DND-41 (cell line): ENCODE measurements around the gene BMP2K.

Experiments
- ATAC-seq: fragments of 200-7000 bp; cut with Tn5 transposase; 3 replicates; pipeline ENCODE4 v1.9.1; 2021; ENCODE audit warnings: low read depth; ENCODE audit not compliant: insufficient read depth
- DNase-seq: peaks from one replicate; pipeline ENCODE4 v3.0.0-alpha.2; 2020
- H2AFZ ChIP-seq: 2 replicates; pipeline ENCODE4 v1.6.0; 2012; ENCODE audit warnings: low read depth, low read length
- H3K27ac ChIP-seq: 2 replicates; pipeline ENCODE4 v1.5.1; 2012; ENCODE audit warnings: low read length, inconsistent platforms
- H3K27me3 ChIP-seq: fragments of 200-600 bp; sonication (generic); 2 replicates; pipeline ENCODE4 v1.6.0; 2012; ENCODE audit warnings: low read length, mild to moderate bottlenecking, inconsistent platforms; ENCODE audit not compliant: insufficient read depth, poor library complexity
- H3K36me3 ChIP-seq: 2 replicates; pipeline ENCODE4 v1.5.1; 2012; ENCODE audit warnings: low read length, inconsistent platforms; ENCODE audit not compliant: insufficient read depth
- H3K4me1 ChIP-seq: 2 replicates; pipeline ENCODE4 v1.5.1; 2012; ENCODE audit warnings: mild to moderate bottlenecking, low read length; ENCODE audit not compliant: insufficient read depth
- H3K4me2 ChIP-seq: 2 replicates; pipeline ENCODE4 v1.6.0; 2012; ENCODE audit warnings: mild to moderate bottlenecking, moderate library complexity, low read length, inconsistent platforms; ENCODE audit not compliant: insufficient read depth
- H3K4me3 ChIP-seq, 2 experiments: fragments of 200-600 bp in 1 of 2; shearing (Covaris generic) in 1 of 2; 2 replicates each; pipeline ENCODE4 v1.5.1; 2012 to 2016; ENCODE audit warnings: inconsistent platforms in 2 of 2, low read length in 2 of 2, mild to moderate bottlenecking in 2 of 2, low read depth in 1 of 2, moderate library complexity in 1 of 2
- H3K79me2 ChIP-seq: 2 replicates; pipeline ENCODE4 v1.6.0; 2012; ENCODE audit warnings: low read length, inconsistent platforms; ENCODE audit not compliant: insufficient read depth
- H3K9ac ChIP-seq: 2 replicates; pipeline ENCODE4 v1.6.0; 2012; ENCODE audit warnings: low read depth, mild to moderate bottlenecking, inconsistent platforms, low read length, moderate library complexity
- H3K9me3 ChIP-seq: 2 replicates; pipeline ENCODE4 v1.5.1; 2012; ENCODE audit warnings: low read length, moderate library complexity, mild to moderate bottlenecking, inconsistent platforms; ENCODE audit not compliant: insufficient read depth, severe bottlenecking
- H4K20me1 ChIP-seq: 2 replicates; pipeline ENCODE4 v1.6.0; 2012; ENCODE audit warnings: low read length; ENCODE audit not compliant: insufficient read depth
- CTCF ChIP-seq: IDR thresholded peaks from 2 replicates; pipeline ENCODE4 v1.5.1; 2012; ENCODE audit warnings: borderline replicate concordance, low read length, moderate library complexity, mild to moderate bottlenecking; ENCODE audit not compliant: poor library complexity, severe bottlenecking; ENCODE audit errors: extremely low read depth
- EZH2 ChIP-seq: IDR thresholded peaks from 3 replicates; pipeline ENCODE4 v1.6.1; 2012; ENCODE audit warnings: borderline replicate concordance, low read depth, mild to moderate bottlenecking, moderate library complexity, low read length, inconsistent platforms; ENCODE audit not compliant: severe bottlenecking

BMP2K gene

GRCh38 chr4:78766026-78766425, 10.1 kb upstream of the BMP2K start:
- ATAC-seq, result no peak
- Histone ChIP-seq H3K4me1 (peaks cover 16% of the 10 kb centered on the region), H3K27ac (no peak overlapping the region), H3K9me3 (no peaks in the 10 kb centered on the region), H3K27me3 (no peaks in the 10 kb centered on the region), H3K9ac (no peak overlapping the region), H4K20me1 (no peaks in the 10 kb centered on the region), H3K4me2 (no peak overlapping the region), H3K36me3 (no peaks in the 10 kb centered on the region), H2AFZ (no peak overlapping the region), H3K79me2 (no peaks in the 10 kb centered on the region), H3K4me3 (no peak overlapping the region)
- TF ChIP-seq EZH2 (no peak), CTCF (no peak)
- no peak for DNase-seq

DNA sequence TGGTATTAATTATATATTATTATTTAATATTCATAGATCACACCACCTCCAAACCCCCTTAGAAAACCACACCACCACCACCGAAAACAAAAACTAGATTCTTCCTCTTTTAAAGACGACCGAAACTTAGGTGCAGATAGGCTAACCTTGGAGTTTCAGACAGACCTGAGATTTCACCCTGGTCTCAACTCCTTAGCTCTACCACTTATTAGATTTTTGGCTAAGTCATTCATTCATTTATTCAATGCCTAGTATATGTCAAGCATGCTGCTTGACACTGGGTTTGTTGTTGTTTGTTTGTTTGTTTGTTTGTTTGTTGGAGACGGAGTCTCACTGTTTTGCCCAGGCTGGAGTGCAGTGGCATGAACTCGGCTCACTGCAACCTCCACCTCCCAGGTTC, 9.5 kb upstream of the BMP2K start:
- no peak for TF ChIP-seq EZH2
- TF ChIP-seq CTCF, result no peak
- Histone ChIP-seq H3K4me1 (peaks cover 16% of the 10 kb centered on the region), H3K79me2 (no peaks in the 10 kb centered on the region), H3K9me3 (no peaks in the 10 kb centered on the region), H2AFZ (no peak overlapping the region), H3K4me3 (no peak overlapping the region), H3K36me3 (no peaks in the 10 kb centered on the region), H3K27ac (no peak overlapping the region), H3K27me3 (no peaks in the 10 kb centered on the region), H4K20me1 (no peaks in the 10 kb centered on the region), H3K9ac (no peak overlapping the region), H3K4me2 (no peak overlapping the region)
- DNase-seq (no peak), ATAC-seq (no peak)

DNA sequence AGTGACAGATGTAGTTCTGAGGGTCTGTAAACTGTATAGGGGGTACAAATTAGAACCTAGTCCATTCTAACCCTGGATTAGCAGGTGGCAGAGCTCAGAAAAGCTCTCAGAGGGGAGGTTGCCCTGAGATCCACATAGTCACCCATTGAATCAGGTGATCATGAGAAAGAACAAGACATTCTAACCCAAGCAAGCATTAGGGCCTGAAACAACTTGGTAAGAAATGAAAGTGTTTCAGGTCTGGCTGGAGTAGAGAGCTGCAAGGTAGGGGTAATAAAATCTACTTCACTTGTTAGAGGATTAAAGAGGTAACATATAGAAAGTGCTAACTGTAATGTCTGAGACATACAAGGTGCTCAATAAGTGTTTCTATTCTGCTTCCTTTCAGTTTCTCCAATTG, 8.8 kb upstream of the BMP2K start:
- TF ChIP-seq EZH2 (no peak), CTCF (no peak)
- H3K4me3 ChIP-seq, result no peak overlapping the region
- no peak overlapping the region for H3K4me2 ChIP-seq
- ATAC-seq (no peak), DNase-seq (no peak)
- peaks cover 16% of the 10 kb centered on the region for H3K4me1 ChIP-seq
- H4K20me1 ChIP-seq, result no peaks in the 10 kb centered on the region
- no peaks in the 10 kb centered on the region for H3K36me3 ChIP-seq
- H3K27me3 ChIP-seq, result no peaks in the 10 kb centered on the region
- no peak overlapping the region for H3K9ac ChIP-seq
- H2AFZ ChIP-seq, result no peak overlapping the region
- H3K9me3 ChIP-seq, result no peaks in the 10 kb centered on the region
- H3K79me2 ChIP-seq, result no peaks in the 10 kb centered on the region
- H3K27ac ChIP-seq, result no peak overlapping the region
